CD14-positive monocyte (primary cell): Measurements from ENCODE around the gene CATSPERE. TPM values are rescaled to one million over a fixed set of nuclear protein-coding genes. Genes with fewer than 3 reads are reported as not detected.
"Not testable (repeated sequence)": the region's sequence is repeated elsewhere in the genome, so short reads cannot be mapped to it uniquely, and the experiment has no call there.

ENCODE experiments used
- DNase-seq, 3 donors: peaks; one replicate each; pipeline ENCODE4 v3.0.0-alpha.2; 2011 to 2022
- H2AFZ ChIP-seq: 2 replicates; pipeline ENCODE4 v1.6.0; 2012; ENCODE audit warnings: mild to moderate bottlenecking, low read depth, low read length, inconsistent platforms; ENCODE audit not compliant: insufficient read depth, poor library complexity, severe bottlenecking
- H3K27ac ChIP-seq, 2 donors: 1 replicate in 1 of 2; 2 replicates in 1 of 2; pipeline ENCODE4 v1.5.1; 2012 to 2013; ENCODE audit warnings: low read length in 2 of 2, control low read depth in 1 of 2, inconsistent platforms in 1 of 2, low read depth in 1 of 2, mild to moderate bottlenecking in 1 of 2
- H3K27me3 ChIP-seq, 2 donors: one replicate each; pipeline versions ENCODE4 v1.6.0 to v1.6.1; 2011 to 2013; ENCODE audit warnings: low read length in 2 of 2; ENCODE audit not compliant: control insufficient read depth in 2 of 2, insufficient read depth in 2 of 2
- H3K36me3 ChIP-seq, 2 donors: replicated peaks in 1 of 2; 1 replicate in 1 of 2; 2 replicates in 1 of 2; pipeline versions ENCODE4 v1.5.1 to v1.6.1; 2012 to 2013; ENCODE audit warnings: low read length in 2 of 2, control low read depth in 1 of 2, inconsistent platforms in 1 of 2, mild to moderate bottlenecking in 1 of 2; ENCODE audit not compliant: insufficient read depth in 2 of 2, control insufficient read depth in 1 of 2
- H3K4me1 ChIP-seq, 2 donors: 1 replicate in 1 of 2; 2 replicates in 1 of 2; pipeline versions ENCODE4 v1.5.1 to v1.6.1; 2012 to 2013; ENCODE audit warnings: low read length in 2 of 2, control low read depth in 1 of 2, inconsistent platforms in 1 of 2, mild to moderate bottlenecking in 1 of 2, moderate library complexity in 1 of 2; ENCODE audit not compliant: insufficient read depth in 2 of 2, control insufficient read depth in 1 of 2
- H3K4me2 ChIP-seq: replicated peaks from 2 replicates; pipeline ENCODE3; 2012; ENCODE audit warnings: low read length, moderate library complexity, mild to moderate bottlenecking; ENCODE audit not compliant: poor library complexity, severe bottlenecking; ENCODE audit errors: extremely low read depth
- H3K4me3 ChIP-seq, 3 experiments: fragments of 200-600 bp in 1 of 3; sonication (generic) in 1 of 3; replicated peaks in 1 of 3; 1 replicate in 2 of 3; 2 replicates in 1 of 3; pipeline ENCODE4 v1.5.1; 2011 to 2013; ENCODE audit warnings: low read length in 3 of 3, mild to moderate bottlenecking in 3 of 3, control low read depth in 2 of 3, low read depth in 2 of 3, inconsistent platforms in 1 of 3, moderate library complexity in 1 of 3
- H3K79me2 ChIP-seq: 2 replicates; pipeline ENCODE4 v1.6.0; 2012; ENCODE audit warnings: mild to moderate bottlenecking, control low read depth, inconsistent platforms, low read length, moderate library complexity; ENCODE audit not compliant: insufficient read depth
- H3K9ac ChIP-seq: 2 replicates; pipeline ENCODE4 v1.6.0; 2017; ENCODE audit warnings: low read length, mild to moderate bottlenecking; ENCODE audit not compliant: insufficient read depth, poor library complexity, severe bottlenecking
- H3K9me3 ChIP-seq, 2 donors: replicated peaks in 1 of 2; 1 replicate in 1 of 2; 2 replicates in 1 of 2; pipeline versions ENCODE4 v1.5.1 to v1.6.1; 2012 to 2013; ENCODE audit warnings: low read length in 2 of 2, control low read depth in 1 of 2; ENCODE audit not compliant: control insufficient read depth in 1 of 2, insufficient read depth in 1 of 2
- H4K20me1 ChIP-seq: 2 replicates; pipeline ENCODE4 v1.6.0; 2012; ENCODE audit warnings: mild to moderate bottlenecking, low read length, control low read depth, moderate library complexity; ENCODE audit not compliant: insufficient read depth
- H3K27ac Mint-ChIP-seq, 7 donors: one replicate each; pipeline ENCODE4 v1.8.0; 2020; ENCODE audit warnings: mild to moderate bottlenecking in 7 of 7, mixed read lengths in 7 of 7, moderate library complexity in 6 of 7, inconsistent platforms in 2 of 7
- H3K27me3 Mint-ChIP-seq, 3 donors: one replicate each; pipeline ENCODE4 v1.8.0; 2021 to 2022; ENCODE audit warnings: low read depth in 3 of 3, mild to moderate bottlenecking in 3 of 3, mixed read lengths in 3 of 3, moderate library complexity in 3 of 3, inconsistent platforms in 1 of 3
- H3K36me3 Mint-ChIP-seq, 2 donors: one replicate each; pipeline ENCODE4 v1.8.0; 2020; ENCODE audit warnings: mixed read lengths in 2 of 2, inconsistent platforms in 1 of 2, mild to moderate bottlenecking in 1 of 2
- H3K4me1 Mint-ChIP-seq: one replicate; pipeline ENCODE4 v1.8.0; 2020; ENCODE audit warnings: mild to moderate bottlenecking, mixed read lengths
- H3K4me3 Mint-ChIP-seq, 2 donors: one replicate each; pipeline ENCODE4 v1.8.0; 2020; ENCODE audit warnings: mild to moderate bottlenecking in 2 of 2, mixed read lengths in 2 of 2, moderate library complexity in 1 of 2
- H3K9me3 Mint-ChIP-seq, 7 donors: one replicate each; pipeline ENCODE4 v1.8.0; 2020 to 2022; ENCODE audit warnings: mixed read lengths in 7 of 7, mild to moderate bottlenecking in 6 of 7, moderate library complexity in 6 of 7, inconsistent platforms in 2 of 7
- WGBS: methylation state at CpG from one replicate; pipeline ENCODE4 v1.1.5; 2013; ENCODE audit warnings: missing lambda C conversion rate; ENCODE audit not compliant: insufficient coverage; 5-methylcytosine and 5-hydroxymethylcytosine counted together
- intact Hi-C, 2 donors: fragments of 100-400 bp; cut with micrococcal nuclease; formaldehyde crosslinking; loops; one replicate each; pipeline versions ENCODE4 v1.15.0 to v1.15.1; 2023
- polyA plus RNA-seq, 3 donors: library from polyadenylated mRNA; depleted of rRNA in 1 of 3; unstranded in 2 of 3; stranded (reverse) in 1 of 3; fragments of 300-500 nt in 2 of 3; fragments of >200 nt in 1 of 3; fragmentation: Illumina TruSeq in 2 of 3; gene quantifications; 1 replicate in 2 of 3; 2 replicates in 1 of 3; pipeline ENCODE4 v1.2.3, GENCODE V29; 2012 to 2021
- TF ChIP-seq, protein P1 (sequence below): fragments of 200-600 bp; IDR thresholded peaks from one replicate; pipeline ENCODE4 v1.8.0; 2022; ENCODE audit warnings: antibody characterized with exemption, mild to moderate bottlenecking

CATSPERE gene
- polyA plus RNA-seq, 3 donors = 0.63 TPM; not detected in 2

DNA sequence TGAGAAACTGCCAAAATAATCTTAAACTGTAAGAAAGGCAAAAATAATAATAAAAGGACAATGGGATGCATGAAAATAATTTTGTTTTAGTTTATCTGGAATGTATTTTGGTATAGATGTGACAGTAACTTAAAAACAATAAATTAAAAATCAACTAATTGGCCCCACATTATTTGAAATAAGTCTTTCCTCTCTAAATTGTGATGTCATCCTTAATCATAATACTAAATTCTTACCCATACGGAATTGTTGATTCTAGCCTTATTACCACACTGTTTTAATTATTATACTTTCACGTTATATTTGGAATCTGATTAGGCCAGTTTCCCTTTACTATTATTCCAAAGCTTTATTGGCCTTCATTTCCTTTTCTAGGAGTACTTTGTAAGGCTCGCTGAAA lies 199.5 kb downstream of the CATSPERE start:
- H3K9me3 Mint-ChIP-seq = peaks cover 0 to 3% (median 0%) of the 10 kb centered on the region in 7 donors
- peaks cover 29 to 55% of the 10 kb centered on the region in 2 donors for H3K36me3 Mint-ChIP-seq
- peaks cover 0 to 2% (median 0%) of the 10 kb centered on the region in 3 donors for H3K27me3 Mint-ChIP-seq
- intact Hi-C loops = no loop called here
- no peak overlapping the region for H3K4me3 ChIP-seq
- no peak overlapping the region for H3K4me3 Mint-ChIP-seq
- H3K9me3 ChIP-seq = no peaks in the 10 kb centered on the region
- H3K4me2 ChIP-seq = no peak overlapping the region
- WGBS = 100% methylated on average over 1 of the region's 3 CpGs
- H3K79me2 ChIP-seq = peaks cover 92% of the 10 kb centered on the region
- no peak overlapping the region for H3K27ac Mint-ChIP-seq
- TF ChIP-seq, protein P1, sequence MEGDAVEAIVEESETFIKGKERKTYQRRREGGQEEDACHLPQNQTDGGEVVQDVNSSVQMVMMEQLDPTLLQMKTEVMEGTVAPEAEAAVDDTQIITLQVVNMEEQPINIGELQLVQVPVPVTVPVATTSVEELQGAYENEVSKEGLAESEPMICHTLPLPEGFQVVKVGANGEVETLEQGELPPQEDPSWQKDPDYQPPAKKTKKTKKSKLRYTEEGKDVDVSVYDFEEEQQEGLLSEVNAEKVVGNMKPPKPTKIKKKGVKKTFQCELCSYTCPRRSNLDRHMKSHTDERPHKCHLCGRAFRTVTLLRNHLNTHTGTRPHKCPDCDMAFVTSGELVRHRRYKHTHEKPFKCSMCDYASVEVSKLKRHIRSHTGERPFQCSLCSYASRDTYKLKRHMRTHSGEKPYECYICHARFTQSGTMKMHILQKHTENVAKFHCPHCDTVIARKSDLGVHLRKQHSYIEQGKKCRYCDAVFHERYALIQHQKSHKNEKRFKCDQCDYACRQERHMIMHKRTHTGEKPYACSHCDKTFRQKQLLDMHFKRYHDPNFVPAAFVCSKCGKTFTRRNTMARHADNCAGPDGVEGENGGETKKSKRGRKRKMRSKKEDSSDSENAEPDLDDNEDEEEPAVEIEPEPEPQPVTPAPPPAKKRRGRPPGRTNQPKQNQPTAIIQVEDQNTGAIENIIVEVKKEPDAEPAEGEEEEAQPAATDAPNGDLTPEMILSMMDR = no peak
- no peak for DNase-seq
- peaks cover 18% of the 10 kb centered on the region for H3K4me1 Mint-ChIP-seq
- H3K4me1 ChIP-seq = peaks cover 0 to 7% of the 10 kb centered on the region in 2 donors
- H3K36me3 ChIP-seq = peaks cover 15 to 35% of the 10 kb centered on the region in 2 donors
- no peak overlapping the region for H3K27ac ChIP-seq
- H3K27me3 ChIP-seq = no peaks in the 10 kb centered on the region
- H4K20me1 ChIP-seq = peaks cover 33% of the 10 kb centered on the region
- H2AFZ ChIP-seq = no peak overlapping the region
- H3K9ac ChIP-seq = no peak overlapping the region

DNA sequence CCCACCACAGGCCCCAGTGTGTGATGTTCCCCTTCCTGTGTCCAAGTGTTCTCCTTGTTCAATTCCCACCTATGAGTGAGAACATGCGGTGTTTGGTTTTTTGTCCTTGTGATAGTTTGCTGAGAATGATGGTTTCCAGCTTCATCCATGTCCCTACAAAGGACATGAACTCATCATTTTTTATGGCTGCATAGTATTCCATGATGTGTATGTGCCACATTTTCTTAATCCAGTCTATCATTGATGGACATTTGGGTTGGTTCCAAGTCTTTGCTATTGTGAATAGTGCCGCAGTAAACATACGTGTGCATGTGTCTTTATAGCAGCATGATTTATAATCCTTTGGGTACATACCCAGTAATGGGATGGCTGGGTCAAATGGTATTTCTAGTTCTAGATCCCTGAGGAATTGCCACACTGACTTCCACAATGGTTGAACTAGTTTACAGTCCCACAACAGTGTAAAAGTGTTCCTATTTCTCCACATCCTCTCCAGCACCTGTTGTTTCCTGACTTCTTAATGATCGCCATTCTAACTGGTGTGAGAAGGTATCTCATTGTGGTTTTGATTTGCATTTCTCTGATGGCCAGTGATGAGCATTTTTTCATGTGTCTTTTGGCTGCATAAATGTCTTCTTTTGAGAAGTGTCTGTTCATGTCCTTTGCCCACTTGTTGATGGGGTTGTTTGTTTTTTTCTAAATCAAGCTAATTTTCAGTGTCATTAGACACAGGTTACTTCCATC lies 200.7 kb downstream of the CATSPERE start:
- H3K9ac ChIP-seq, H3K4me1 ChIP-seq, H3K27me3 ChIP-seq, DNase-seq, H3K9me3 Mint-ChIP-seq, H3K9me3 ChIP-seq, H3K27ac ChIP-seq, H3K4me3 Mint-ChIP-seq, H2AFZ ChIP-seq, H3K27ac Mint-ChIP-seq, H3K4me3 ChIP-seq, H3K4me2 ChIP-seq, intact Hi-C loops, H3K27me3 Mint-ChIP-seq: not testable (repeated sequence)
- Histone ChIP-seq H4K20me1 (peaks cover 45% of the 10 kb centered on the region), H3K36me3 (peaks cover 15 to 35% of the 10 kb centered on the region in 2 donors), H3K79me2 (peaks cover 88% of the 10 kb centered on the region)
- Mint-ChIP-seq H3K36me3 (peaks cover 29 to 49% of the 10 kb centered on the region in 2 donors), H3K4me1 (peaks cover 18% of the 10 kb centered on the region)
- WGBS = no CpG with 5 or more reads among the region's 4 CpGs
